Measurements from ENCODE around the gene DMBX1.

DNA sequence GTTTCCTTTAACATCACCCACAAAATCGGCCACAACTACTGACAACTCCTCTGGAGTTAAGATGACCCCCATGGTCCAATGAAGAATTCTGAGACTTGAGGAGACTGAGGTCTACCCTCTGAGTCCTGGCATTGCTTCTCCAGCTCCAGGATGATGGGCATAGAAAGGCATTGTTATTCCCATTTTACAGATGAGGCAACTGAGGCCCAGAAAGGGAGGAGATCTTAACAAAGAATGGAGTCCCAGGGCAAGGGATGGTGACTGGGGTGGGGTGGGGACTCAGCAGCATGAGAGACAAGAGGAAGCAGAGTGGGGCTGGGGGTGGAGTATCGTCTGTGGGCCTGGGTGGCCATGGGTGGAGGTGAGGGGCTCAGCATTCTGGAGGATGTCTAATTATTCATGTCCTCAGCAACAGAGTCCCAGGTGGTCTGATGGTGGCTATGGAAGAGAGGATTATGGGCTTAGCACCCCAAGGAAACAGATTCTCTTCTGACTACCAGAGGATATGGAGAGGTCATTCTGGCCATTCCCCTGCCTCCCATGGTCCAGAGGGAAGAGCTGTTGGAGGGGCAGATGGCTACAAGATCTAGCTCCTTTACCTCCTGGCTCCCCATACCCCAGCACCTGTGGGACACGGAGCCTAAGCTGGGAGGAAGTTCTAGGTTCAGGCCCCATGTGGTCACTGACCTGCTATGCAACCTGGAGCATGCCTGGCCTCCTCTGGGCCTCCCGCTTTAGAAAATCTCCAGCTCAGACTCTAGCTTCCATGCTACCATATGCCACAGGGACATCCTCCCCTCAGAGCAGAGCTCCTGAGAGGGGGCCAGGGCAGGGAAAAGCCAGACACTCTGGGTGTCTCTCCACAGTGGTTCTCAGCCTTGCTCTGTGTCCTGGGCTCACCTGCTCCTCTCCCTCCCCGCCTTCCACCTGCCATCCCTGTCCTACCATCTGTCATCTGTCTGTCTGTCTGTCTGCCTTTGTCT lies 37.4 kb upstream of the DMBX1 start:
- TF ChIP-seq, protein P1, sequence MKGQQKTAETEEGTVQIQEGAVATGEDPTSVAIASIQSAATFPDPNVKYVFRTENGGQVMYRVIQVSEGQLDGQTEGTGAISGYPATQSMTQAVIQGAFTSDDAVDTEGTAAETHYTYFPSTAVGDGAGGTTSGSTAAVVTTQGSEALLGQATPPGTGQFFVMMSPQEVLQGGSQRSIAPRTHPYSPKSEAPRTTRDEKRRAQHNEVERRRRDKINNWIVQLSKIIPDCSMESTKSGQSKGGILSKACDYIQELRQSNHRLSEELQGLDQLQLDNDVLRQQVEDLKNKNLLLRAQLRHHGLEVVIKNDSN (IDR thresholded peaks at IDR 0.05; ENCODE audit: borderline replicate concordance, low read depth): no peak
- TF ChIP-seq JUND (IDR thresholded peaks at IDR 0.05) (no peak), CTCF (IDR thresholded peaks at IDR 0.05) (no peak), POLR2AphosphoS5 (IDR thresholded peaks at IDR 0.05; ENCODE audit: low read depth, low read length) (no peak), FOSL2 (IDR thresholded peaks at IDR 0.05; ENCODE audit: borderline replicate concordance, low read depth) (no peak), SIN3A (IDR thresholded peaks at IDR 0.05; ENCODE audit: borderline replicate concordance, low read depth, low read length) (no peak)
